ENCODE data around the gene PRPH. TPM values are rescaled to one million over a fixed set of nuclear protein-coding genes. Genes with fewer than 3 reads are reported as not detected.
"Not testable (repeated sequence)": the region's sequence is repeated elsewhere in the genome, so short reads cannot be mapped to it uniquely, and the experiment has no call there.

PRPH gene
- total and polyA plus RNA-seq, 11 donors: 0.11 to 0.70 (median 0.40) TPM; not detected in 5

DNA sequence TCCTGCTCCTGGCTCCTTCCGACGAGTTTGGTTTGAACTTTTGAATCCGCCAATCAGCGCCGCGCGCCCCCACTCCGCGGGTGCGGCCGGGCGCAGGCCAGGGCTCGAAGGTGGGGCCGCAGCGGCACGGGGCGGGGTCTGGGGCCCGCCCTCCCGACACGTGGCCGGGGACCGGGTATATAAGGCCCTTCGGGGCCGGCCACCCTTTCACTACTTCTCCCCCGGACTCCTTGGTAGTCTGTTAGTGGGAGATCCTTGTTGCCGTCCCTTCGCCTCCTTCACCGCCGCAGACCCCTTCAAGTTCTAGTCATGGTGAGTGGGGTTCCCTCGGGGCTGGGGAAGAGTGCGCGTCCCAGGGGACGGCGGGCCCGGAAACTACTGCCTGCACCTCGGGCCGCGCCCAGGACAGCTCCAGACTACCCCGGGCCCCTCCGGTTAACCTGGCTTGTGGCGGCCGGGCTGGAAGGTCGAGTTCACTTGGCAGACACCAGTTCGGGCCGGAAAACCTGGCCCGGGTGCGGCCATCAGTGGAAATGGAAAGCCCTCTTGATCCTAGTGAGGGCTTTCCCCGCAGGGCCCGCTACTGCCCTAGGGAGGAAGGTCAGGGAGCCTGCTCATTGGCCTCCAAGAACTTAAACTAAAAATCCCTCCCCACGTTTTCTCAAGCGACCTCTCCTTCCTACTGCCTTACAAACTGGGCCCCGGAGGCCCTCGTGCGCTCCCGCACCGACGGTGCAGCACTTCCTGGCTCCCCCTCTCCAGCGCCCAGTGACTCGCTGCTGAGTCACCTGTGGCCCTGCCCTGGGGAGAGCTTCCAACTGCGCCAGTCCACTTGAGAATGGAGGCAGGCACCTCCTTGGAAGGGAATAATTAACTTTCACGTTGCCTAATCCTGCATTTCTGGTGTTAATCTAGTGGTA lies 29.8 kb upstream of the PRPH start, which contains the start of gene TUBA1C:
TUBA1C (plus strand) TSS at position 210 of the 920 bp plus-strand sequence; CDS start at position 310, 100 bp downstream.
- 3 to 5% (median 4%) methylated on average over 37 to 61 of the region's 61 CpGs for WGBS, 4 donors
- Histone ChIP-seq H3K4me3 (peak within 1 kb of the TSS; percentile 66 to 98 (median 82)), H3K4me1 (peaks cover 0 to 74% (median 11%) of the 10 kb centered on the region in 12 donors), H3K27ac (peak within 1 kb of the TSS; percentile 71 to 99 (median 91)), H3K9me3 (no peaks in the 10 kb centered on the region), H3K36me3 (peaks cover 0 to 26% (median 7%) of the 10 kb centered on the region in 9 donors), H3K27me3 (no peaks in the 10 kb centered on the region)
- peak; percentile 92 to 97 (median 93) for DNase-seq
- intact Hi-C loops (cut with DNase I): no loop called here
- peak; percentile 94 to 96 (median 96) for ATAC-seq
- TF ChIP-seq POLR2A (IDR thresholded peaks at IDR 0.05) (peak in 1 of 2 donors; percentile 9), CTCF (IDR thresholded peaks at IDR 0.05) (no peak)

DNA sequence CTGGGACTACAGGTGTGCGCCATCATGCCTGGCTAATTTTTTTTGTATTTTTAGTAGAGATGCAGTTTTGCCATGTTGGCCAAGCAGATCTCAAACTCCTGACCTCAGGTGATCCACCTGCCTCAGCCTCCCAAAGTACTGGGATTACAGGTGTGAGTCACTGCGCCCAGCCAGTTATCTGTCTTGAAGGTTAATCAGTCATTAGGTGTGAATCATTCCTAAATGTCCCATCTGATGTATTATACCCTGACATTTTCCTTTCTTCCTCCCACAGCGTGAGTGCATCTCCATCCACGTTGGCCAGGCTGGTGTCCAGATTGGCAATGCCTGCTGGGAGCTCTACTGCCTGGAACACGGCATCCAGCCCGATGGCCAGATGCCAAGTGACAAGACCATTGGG lies 25.8 kb upstream of the PRPH start:
- DNase-seq; H3K27me3 ChIP-seq; H3K9me3 ChIP-seq; intact Hi-C loops (cut with DNase I); ATAC-seq: not testable (repeated sequence)
- Histone ChIP-seq H3K36me3 (peaks cover 0 to 57% (median 41%) of the 10 kb centered on the region in 9 donors), H3K4me3 (peak overlapping the region in 1 of 12 donors; percentile 28), H3K27ac (peak overlapping the region in 2 of 12 donors; percentile 13 to 77), H3K4me1 (peaks cover 0 to 42% (median 8%) of the 10 kb centered on the region in 12 donors)
- WGBS, 4 donors: 59 to 76% (median 65%) methylated on average over 6 of the region's 6 CpGs

DNA sequence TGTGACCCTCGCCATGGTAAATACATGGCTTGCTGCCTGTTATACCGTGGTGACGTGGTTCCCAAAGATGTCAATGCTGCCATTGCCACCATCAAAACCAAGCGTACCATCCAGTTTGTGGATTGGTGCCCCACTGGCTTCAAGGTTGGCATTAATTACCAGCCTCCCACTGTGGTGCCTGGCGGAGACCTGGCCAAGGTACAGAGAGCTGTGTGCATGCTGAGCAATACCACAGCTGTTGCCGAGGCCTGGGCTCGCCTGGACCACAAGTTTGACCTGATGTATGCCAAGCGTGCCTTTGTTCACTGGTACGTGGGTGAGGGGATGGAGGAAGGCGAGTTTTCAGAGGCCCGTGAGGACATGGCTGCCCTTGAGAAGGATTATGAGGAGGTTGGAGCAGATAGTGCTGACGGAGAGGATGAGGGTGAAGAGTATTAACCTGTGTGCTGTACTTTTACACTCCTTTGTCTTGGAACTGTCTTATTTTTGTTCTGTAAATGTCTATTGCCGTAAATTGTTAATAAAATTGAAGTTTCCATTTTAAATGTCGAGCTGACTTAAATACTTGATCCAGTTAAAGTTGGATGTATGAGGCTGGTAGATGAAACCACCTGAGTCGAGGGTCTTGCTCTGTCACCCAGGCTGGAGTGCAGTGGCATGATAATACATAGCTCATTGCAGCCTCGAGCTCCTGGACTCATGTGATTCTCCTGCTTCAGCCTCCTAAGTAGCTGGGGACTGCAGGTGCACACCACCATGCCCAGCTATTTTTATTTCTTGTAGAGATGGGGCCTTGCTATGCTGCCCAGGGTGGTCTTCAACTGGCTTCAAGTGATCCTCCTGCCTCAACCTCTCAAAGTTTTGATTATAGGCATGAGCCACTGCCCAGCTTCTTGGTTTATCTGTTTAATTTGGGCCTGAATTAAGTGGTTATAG lies 21.9 kb upstream of the PRPH start:
- Histone ChIP-seq H3K9me3 (no peaks in the 10 kb centered on the region), H3K4me1 (peaks cover 0 to 16% (median under 1%) of the 10 kb centered on the region in 12 donors), H3K36me3 (peaks cover 0 to 52% (median 41%) of the 10 kb centered on the region in 9 donors), H3K27ac (no peak overlapping the region), H3K4me3 (no peak overlapping the region), H3K27me3 (no peaks in the 10 kb centered on the region)
- DNase-seq (no peak), ATAC-seq (no peak)
- intact Hi-C loops (cut with DNase I): no loop called here
- WGBS, 4 donors: 92 to 97% (median 97%) methylated on average over 12 to 16 of the region's 16 CpGs
- no peak for TF ChIP-seq CTCF (IDR thresholded peaks at IDR 0.05)
- TF ChIP-seq POLR2A (IDR thresholded peaks at IDR 0.05): no peak

GRCh38 chr12:49273726-49274395 lies 21.1 kb upstream of the PRPH start:
- H3K27ac ChIP-seq: no peak overlapping the region
- DNase-seq (no peak), ATAC-seq (no peak)
- no peak overlapping the region for H3K4me3 ChIP-seq
- TF ChIP-seq CTCF (IDR thresholded peaks at IDR 0.05) (no peak), POLR2A (IDR thresholded peaks at IDR 0.05) (no peak)
- peaks cover 0 to 8% (median 0%) of the 10 kb centered on the region in 12 donors for H3K4me1 ChIP-seq
- 91 to 97% (median 95%) methylated on average over 6 of the region's 6 CpGs for WGBS, 4 donors
- H3K9me3 ChIP-seq: no peaks in the 10 kb centered on the region
- intact Hi-C loops (cut with DNase I): no loop called here
- peaks cover 0 to 49% (median 41%) of the 10 kb centered on the region in 9 donors for H3K36me3 ChIP-seq
- no peaks in the 10 kb centered on the region for H3K27me3 ChIP-seq

Data from heart left ventricle (tissue), 16 donors.